ENCODE data around the gene ZCCHC7.

Gene ZCCHC7

DNA sequence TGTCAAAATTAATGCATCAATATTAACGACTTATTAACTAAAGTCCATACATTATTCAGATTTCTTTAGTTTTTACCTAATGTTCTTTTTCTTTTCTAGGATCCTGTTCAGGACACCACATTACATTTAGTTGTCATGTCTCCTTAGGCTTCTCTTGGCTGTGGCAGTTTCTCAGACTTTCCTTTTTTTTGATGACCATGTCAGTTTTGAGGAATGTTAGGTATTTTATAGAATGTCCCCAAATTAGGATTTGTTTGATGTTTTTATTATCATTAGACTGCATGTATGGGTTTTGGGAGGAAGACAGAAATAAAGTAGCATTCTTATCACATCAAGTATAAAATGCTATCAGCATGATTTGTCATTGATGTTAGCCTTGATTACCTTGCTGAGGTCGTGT is 32.0 kb downstream of the ZCCHC7 start:
- peaks cover 32% of the 10 kb centered on the region for H3K79me2 ChIP-seq (ENCODE audit: insufficient read depth, low read length)
- DNase-seq (no peak), ATAC-seq (ENCODE audit: insufficient read depth, low read depth) (no peak)
- no peaks in the 10 kb centered on the region for H3K9me3 ChIP-seq (ENCODE audit: insufficient read depth, low read length, severe bottlenecking)
- H3K4me2 ChIP-seq (ENCODE audit: insufficient read depth, low read length), result no peak overlapping the region
- TF ChIP-seq, protein P1, sequence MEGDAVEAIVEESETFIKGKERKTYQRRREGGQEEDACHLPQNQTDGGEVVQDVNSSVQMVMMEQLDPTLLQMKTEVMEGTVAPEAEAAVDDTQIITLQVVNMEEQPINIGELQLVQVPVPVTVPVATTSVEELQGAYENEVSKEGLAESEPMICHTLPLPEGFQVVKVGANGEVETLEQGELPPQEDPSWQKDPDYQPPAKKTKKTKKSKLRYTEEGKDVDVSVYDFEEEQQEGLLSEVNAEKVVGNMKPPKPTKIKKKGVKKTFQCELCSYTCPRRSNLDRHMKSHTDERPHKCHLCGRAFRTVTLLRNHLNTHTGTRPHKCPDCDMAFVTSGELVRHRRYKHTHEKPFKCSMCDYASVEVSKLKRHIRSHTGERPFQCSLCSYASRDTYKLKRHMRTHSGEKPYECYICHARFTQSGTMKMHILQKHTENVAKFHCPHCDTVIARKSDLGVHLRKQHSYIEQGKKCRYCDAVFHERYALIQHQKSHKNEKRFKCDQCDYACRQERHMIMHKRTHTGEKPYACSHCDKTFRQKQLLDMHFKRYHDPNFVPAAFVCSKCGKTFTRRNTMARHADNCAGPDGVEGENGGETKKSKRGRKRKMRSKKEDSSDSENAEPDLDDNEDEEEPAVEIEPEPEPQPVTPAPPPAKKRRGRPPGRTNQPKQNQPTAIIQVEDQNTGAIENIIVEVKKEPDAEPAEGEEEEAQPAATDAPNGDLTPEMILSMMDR (IDR thresholded peaks at IDR 0.05; ENCODE audit: borderline replicate concordance, extremely low read depth, low read length, poor library complexity, severe bottlenecking), result no peak
- TF ChIP-seq EZH2 (IDR thresholded peaks at IDR 0.05; ENCODE audit: borderline replicate concordance, low read depth, low read length, severe bottlenecking), result no peak
- peaks cover 16% of the 10 kb centered on the region; the same call in 1 of the 2 replicates for H3K36me3 ChIP-seq (ENCODE audit: insufficient read depth, low read length)
- no peak overlapping the region for H3K4me3 ChIP-seq (ENCODE audit: low read depth in 1 of 2, low read length in 2 of 2)
- H3K27ac ChIP-seq (ENCODE audit: low read length), result 0 out of 2 replicates have a peak overlapping the region, but pooled peaks have one; percentile 15
- H3K4me1 ChIP-seq (ENCODE audit: insufficient read depth, low read length), result peaks cover 1% of the 10 kb centered on the region
- H4K20me1 ChIP-seq (ENCODE audit: insufficient read depth, low read length), result no peaks in the 10 kb centered on the region
- no peak overlapping the region for H2AFZ ChIP-seq (ENCODE audit: low read depth, low read length)
- H3K9ac ChIP-seq (ENCODE audit: low read depth, low read length), result no peak overlapping the region
- H3K27me3 ChIP-seq (ENCODE audit: insufficient read depth, low read length, poor library complexity), result no peaks in the 10 kb centered on the region

DNA sequence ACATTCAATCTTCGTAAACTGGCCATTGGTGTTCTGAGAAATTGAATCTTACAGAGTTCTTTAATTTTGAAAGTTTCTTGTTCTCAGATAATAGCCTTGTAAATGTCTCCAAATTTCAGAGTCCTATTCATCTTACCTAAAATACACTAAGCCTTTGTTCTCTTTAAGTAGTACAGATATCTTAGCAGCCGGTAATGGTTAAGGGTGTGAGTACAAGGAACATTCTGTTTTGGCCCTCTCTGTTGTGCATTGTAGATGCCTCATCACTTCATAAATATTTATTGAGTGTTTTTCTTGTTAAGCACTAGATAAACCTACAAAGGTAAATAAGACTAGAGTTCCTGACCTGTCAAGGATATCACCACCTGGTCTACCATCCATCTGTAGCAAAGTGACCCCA is 35.2 kb downstream of the ZCCHC7 start:
- Histone ChIP-seq H3K4me2 (ENCODE audit: insufficient read depth, low read length) (no peak overlapping the region), H3K36me3 (ENCODE audit: insufficient read depth, low read length) (peaks cover 16% of the 10 kb centered on the region; the same call in 1 of the 2 replicates), H2AFZ (ENCODE audit: low read depth, low read length) (no peak overlapping the region), H3K9me3 (ENCODE audit: insufficient read depth, low read length, severe bottlenecking) (no peaks in the 10 kb centered on the region), H3K27ac (ENCODE audit: low read length) (no peak overlapping the region), H3K9ac (ENCODE audit: low read depth, low read length) (no peak overlapping the region), H4K20me1 (ENCODE audit: insufficient read depth, low read length) (no peaks in the 10 kb centered on the region), H3K4me3 (ENCODE audit: low read depth in 1 of 2, low read length in 2 of 2) (no peak overlapping the region), H3K27me3 (ENCODE audit: insufficient read depth, low read length, poor library complexity) (no peaks in the 10 kb centered on the region), H3K79me2 (ENCODE audit: insufficient read depth, low read length) (peaks cover 30% of the 10 kb centered on the region; the same call in 1 of the 2 replicates), H3K4me1 (ENCODE audit: insufficient read depth, low read length) (no peaks in the 10 kb centered on the region)
- DNase-seq, result no peak
- no peak for ATAC-seq (ENCODE audit: insufficient read depth, low read depth)
- no peak for TF ChIP-seq EZH2 (IDR thresholded peaks at IDR 0.05; ENCODE audit: borderline replicate concordance, low read depth, low read length, severe bottlenecking)
- TF ChIP-seq, protein P1 (IDR thresholded peaks at IDR 0.05; ENCODE audit: borderline replicate concordance, extremely low read depth, low read length, poor library complexity, severe bottlenecking), result no peak

DNA sequence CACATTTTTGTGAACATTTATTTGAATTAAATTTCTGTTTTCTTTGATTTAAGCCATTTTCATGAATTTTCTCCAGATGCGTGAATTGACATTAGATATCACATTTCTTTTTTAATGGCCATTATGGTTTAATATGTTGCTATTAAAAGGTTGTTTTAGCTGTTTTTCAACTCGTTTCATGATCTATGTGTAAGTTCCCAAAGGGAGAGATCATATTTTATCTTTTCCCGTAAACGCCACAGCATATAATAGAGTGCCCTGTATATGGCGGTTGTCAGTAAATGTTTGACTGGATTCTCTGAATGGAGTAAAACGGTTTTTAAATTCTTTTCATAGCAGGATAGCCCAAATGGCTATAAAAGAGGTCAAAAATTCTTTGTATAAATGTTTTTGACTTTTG is 35.8 kb downstream of the ZCCHC7 start:
- Histone ChIP-seq H3K79me2 (ENCODE audit: insufficient read depth, low read length) (peaks cover 30% of the 10 kb centered on the region; the same call in 1 of the 2 replicates), H3K9me3 (ENCODE audit: insufficient read depth, low read length, severe bottlenecking) (no peaks in the 10 kb centered on the region), H3K4me3 (ENCODE audit: low read depth in 1 of 2, low read length in 2 of 2) (no peak overlapping the region), H3K27ac (ENCODE audit: low read length) (no peak overlapping the region), H3K36me3 (ENCODE audit: insufficient read depth, low read length) (peaks cover 20% of the 10 kb centered on the region), H3K27me3 (ENCODE audit: insufficient read depth, low read length, poor library complexity) (no peaks in the 10 kb centered on the region), H3K9ac (ENCODE audit: low read depth, low read length) (no peak overlapping the region), H3K4me2 (ENCODE audit: insufficient read depth, low read length) (no peak overlapping the region), H3K4me1 (ENCODE audit: insufficient read depth, low read length) (no peaks in the 10 kb centered on the region), H2AFZ (ENCODE audit: low read depth, low read length) (no peak overlapping the region), H4K20me1 (ENCODE audit: insufficient read depth, low read length) (no peaks in the 10 kb centered on the region)
- TF ChIP-seq, protein P1 (IDR thresholded peaks at IDR 0.05; ENCODE audit: borderline replicate concordance, extremely low read depth, low read length, poor library complexity, severe bottlenecking), result no peak
- TF ChIP-seq EZH2 (IDR thresholded peaks at IDR 0.05; ENCODE audit: borderline replicate concordance, low read depth, low read length, severe bottlenecking), result no peak
- DNase-seq (no peak), ATAC-seq (ENCODE audit: insufficient read depth, low read depth) (no peak)

Data from DND-41 (cell line).